GM18498 (cell line): ENCODE data around the gene ADGRL3.
"Not testable (repeated sequence)": the region's sequence is repeated elsewhere in the genome, so short reads cannot be mapped to it uniquely, and the experiment has no call there.

Experiments
- ATAC-seq: cut with Tn5 transposase; IDR thresholded peaks from one replicate; pipeline ENCODE4 v1.9.1; 2021; ENCODE audit warnings: mild to moderate bottlenecking, moderate library complexity; ENCODE audit not compliant: unreplicated experiment

ADGRL3 gene

DNA sequence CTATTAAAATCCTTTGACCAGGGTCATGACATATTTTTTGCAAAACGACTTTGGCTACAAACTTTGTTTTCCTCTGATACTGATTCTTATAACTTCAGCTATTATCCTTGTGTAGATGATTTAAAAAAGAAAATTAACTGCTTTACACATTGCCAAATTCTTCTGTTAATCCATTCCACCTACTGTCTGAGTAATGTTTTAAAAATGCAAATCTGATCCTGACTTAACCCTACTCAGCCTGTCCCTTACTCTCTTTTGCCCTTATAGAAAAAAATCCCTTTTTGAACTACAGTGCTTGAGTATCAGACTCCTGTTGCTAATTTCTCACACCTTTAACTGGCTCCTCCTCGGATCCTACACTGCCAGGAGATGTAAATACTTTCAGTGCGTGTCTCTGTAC is 723.1 kb downstream of the ADGRL3 start:
- ATAC-seq = no peak

DNA sequence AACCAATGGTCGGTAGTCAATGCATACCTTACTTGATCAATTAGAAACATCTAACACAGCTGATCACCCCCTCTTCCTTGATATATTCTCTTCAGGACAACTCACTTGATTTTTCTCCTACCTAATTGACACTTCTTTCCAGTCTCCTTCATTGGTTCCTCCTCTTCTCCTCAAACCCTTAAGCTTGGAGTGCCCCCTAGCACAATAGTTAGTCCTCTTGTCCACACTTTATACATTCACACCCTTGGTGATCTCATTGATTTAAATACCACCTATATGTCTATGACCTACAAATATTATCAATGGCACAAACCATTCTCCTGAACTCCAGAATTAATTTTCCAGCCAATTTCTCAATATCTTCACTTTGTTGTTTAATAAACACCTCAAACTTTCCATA is 724.0 kb downstream of the ADGRL3 start:
- no peak for ATAC-seq

DNA sequence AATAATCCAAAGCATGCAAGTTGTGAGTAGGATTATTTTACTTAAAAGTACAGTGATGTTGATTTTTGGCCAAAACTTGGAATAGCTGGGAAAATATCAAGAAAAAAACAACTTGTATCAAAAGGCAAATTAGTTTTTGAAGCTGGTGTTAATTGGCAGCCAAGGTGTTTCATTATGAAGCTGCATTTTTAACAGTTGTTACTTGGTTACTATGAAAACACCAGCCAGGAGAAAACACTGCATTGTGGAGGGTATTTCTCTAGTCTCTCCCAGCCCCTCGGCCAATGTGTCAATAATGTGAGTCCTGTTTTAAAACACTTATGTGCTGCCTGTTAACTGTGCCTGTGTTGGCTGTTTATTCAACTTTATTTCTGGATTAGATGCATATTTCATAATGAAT is 733.4 kb downstream of the ADGRL3 start:
- ATAC-seq = no peak

DNA sequence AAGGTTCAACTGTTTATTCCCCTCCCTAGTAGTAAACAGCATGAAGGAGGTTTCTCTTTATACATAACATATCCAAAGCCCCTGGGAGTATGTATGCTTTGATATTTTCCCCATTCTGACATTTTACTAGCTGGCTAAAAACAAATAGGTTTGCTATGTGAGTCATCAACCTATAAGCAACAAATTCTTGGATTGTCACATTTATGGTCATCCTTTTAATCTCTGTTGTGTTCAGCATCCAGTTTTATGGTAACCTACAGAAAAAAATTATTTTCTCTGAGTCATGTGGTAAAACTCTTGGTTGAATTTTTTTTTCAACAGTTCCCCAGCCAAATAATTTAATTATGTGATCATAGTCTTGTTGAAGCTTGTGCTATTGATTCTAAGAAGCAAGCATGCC is 734.1 kb downstream of the ADGRL3 start:
- no peak for ATAC-seq

DNA sequence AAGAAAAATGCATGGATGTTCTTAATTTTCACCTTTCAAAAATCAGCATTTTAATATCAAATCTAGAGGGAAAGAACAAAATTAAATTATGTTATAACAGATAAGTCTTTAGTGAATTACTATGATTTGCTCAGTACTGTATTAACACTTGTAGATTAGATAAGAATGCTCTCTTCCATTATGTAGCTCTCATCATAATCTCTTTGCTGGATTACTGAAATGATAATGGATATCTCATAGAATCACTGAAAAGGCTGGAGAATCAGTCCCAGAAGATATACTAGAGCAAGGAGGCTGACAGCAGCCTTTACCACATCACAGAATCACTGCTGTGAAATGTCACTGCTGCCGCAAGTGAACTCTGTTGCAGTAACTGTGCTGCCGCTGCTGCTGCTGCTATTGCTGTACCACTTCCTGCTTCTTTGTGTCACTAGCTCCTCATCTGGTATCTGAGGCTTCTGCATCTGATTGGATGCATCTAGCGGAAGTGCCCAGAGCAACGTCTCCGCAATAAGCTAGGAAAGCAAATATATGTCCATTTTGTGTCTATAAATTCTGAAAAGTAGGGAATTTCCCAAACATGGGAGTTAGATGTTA is 738.2 kb downstream of the ADGRL3 start:
- no peak for ATAC-seq

DNA sequence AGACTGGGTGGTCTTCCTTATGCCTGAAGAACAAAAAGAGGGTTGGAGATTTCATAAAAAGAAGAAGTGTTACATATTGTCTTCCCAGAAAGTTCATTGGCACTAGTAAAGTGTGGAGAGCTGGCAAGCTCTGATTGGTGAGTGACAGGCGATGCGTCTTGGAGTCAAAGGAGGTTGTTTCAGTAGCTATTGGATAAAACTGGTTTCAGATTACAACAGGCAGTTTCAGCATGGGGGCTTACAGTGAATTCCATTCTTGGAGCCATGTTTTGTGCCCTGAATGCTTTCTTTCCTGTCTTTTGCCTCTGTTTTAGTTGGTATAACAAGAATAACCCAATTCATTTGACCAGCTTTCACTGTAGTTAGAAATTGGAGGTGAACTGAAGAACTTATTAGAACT is 750.5 kb downstream of the ADGRL3 start:
- no peak for ATAC-seq

DNA sequence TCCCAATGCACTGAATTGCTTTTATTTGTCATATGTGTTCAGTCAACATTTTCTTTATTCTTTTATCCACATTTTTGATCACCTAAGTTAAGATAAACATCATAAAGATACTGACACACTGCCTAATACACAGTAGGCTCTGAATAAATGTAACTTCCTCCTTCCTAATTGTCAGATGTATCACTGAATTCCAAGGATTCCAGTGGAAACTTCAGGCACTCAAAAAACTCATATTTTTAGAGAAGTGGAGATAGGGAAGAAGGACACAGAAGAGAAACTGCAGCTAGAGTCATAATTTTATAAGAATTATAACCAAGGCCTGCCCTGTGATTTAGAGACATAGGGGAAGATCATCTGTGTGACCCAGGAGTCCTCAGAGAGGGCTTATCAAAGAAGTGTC is 753.3 kb downstream of the ADGRL3 start:
- no peak for ATAC-seq

- ATAC-seq = no peak
Observed at GRCh38 chr4:61958591-61958990, 758.5 kb downstream of the ADGRL3 start.

GRCh38 chr4:61959087-61959486 is 759.0 kb downstream of the ADGRL3 start:
- no peak for ATAC-seq

GRCh38 chr4:61984260-61984909 is 784.3 kb downstream of the ADGRL3 start:
- no peak for ATAC-seq

DNA sequence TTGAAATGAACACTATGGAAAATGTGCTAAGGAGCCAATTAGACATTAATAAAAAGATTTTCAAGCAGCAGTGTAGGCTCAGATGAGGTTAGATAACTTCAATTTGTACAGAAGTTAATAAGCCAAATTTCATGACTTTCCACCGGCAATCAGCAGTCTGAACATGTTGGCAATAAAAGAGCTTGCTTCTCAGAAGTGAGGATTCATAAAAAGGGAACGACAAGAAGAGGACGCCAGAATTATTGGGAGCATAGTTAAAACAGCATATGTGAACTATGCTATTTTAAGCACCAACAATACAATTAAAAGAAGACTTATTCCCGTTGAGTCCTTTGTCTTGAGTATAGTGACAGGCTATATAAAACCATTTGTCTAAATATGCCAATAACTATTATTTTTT is 785.3 kb downstream of the ADGRL3 start:
- ATAC-seq = no peak

DNA sequence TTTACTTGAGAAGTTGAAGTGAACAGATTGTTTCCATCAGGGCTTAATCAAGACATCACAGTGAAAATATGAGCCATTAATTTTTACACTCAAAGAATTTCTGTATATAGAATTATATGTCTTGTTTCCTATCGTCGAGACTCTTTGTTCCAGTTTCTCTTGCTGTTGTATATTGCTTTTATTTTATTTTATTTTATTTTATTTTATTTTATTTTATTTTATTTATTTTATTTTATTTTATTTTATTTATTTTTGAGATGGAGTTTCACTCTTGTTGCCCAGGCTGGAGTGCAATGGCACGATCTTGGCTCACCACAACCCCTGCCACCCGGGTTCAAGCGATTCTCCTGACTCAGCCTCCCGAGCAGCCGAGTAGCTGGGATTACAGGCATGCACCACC is 786.8 kb downstream of the ADGRL3 start:
- ATAC-seq = not testable (repeated sequence)

- no peak for ATAC-seq
Observed at GRCh38 chr4:61992351-61992750, 792.2 kb downstream of the ADGRL3 start.

DNA sequence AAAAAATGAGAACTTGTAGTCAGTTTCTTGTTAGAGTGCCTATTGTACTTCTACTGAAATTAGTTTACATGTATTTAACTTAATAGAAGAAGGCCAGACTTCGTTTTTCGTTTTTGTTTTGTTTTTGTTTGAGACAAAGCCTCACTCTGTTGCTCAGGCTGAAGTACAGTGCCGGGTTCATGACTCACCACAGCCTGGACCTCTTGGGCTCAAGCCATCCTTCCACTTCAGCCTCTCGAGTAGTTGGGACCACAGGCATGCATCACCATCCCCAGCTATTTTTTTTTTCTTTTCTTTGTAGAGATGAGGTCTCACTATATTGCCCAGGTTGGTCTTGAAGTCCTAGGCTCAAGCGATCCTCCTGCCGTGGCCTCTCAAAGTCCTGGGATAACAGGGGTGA is 793.9 kb downstream of the ADGRL3 start:
- ATAC-seq = no peak

GRCh38 chr4:61995717-61996340 is 795.7 kb downstream of the ADGRL3 start:
- ATAC-seq = no peak

DNA sequence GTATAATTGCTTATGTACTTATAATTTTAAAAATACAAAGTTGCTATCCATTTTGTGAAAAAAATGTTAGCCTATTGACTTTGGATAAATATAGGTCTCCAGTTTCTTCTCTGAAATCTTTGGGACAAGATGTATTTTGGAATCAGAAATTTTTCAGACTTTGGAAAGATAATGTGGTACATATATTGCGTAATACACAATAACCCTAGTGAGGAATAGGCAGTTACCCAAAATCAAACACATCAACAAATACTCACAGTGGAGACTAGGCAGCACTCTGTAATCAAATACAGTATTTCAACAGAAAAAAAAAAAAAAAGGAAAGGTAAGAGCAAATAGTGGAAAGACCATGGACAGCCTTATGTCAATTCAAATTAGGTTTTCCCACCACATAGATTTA is 796.8 kb downstream of the ADGRL3 start:
- no peak for ATAC-seq

GRCh38 chr4:61997831-61998230 is 797.7 kb downstream of the ADGRL3 start:
- ATAC-seq = no peak

DNA sequence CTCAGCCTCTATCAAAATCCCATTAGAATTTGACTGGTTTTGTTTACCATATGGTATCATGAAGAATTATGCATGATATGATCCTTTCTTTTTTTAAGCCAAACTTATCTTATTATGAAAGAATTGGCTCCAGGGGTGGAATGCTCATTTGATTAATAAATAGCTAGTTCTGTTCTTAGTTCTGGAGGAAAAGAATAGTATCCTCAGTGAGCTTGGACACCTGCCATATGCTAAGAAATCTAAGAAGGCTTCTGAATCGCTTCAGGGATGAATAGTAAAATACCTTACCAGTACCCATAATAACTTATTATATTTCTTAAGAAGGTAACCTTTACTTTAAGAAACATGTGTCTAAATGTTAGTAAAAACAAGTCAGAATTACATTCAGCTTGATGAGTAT is 803.6 kb downstream of the ADGRL3 start:
- ATAC-seq = no peak

GRCh38 chr4:62004881-62005280 is 804.8 kb downstream of the ADGRL3 start:
- no peak for ATAC-seq

GRCh38 chr4:62006108-62006507 is 806.0 kb downstream of the ADGRL3 start:
- no peak for ATAC-seq

DNA sequence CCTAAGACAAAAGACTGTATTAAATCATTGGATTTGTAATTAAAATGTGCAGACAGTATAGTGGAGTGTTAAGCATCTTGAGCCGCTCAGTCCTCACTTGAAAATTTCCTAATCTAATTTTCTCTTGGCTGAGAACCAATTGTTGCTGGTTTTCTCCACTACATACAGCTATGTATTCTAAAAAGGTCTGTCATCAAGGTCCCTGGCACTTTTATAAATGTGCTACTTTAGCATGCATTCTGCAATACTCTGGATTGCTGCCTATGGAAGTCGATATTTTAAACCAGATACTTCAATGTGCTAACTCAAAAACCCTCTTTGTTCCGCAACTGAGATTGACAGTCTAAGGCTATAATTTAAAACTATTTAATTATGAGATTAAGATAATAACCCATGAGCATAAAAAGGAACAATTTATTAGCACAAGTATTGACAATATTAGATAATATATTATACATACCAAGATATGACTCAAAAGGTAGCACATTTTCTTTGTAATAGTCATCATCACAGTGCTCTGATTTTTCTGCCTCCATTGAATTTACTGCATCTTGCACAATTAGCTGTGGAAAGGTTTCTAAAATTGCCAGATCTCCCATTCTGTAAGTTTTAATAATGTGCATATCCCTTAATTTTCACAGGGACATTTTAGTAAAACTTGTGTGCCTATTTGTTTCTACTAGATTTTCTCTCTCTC is 815.1 kb downstream of the ADGRL3 start:
- ATAC-seq = no peak

- no peak for ATAC-seq
Observed at GRCh38 chr4:62018537-62018936, 818.4 kb downstream of the ADGRL3 start.
